ENCODE results near the gene TIMMDC1.

- TF ChIP-seq CTCF (IDR thresholded peaks at IDR 0.05) (no peak), POLR2A (IDR thresholded peaks at IDR 0.05) (no peak)
Measured at GRCh38 chr3:119553823-119554415, 55.6 kb downstream of the TIMMDC1 start.
